ENCODE data around the gene LMTK2.
A peak's percentile ranks its signal among the peaks of the same experiment; 100 is the strongest.
"Not testable (repeated sequence)": the region's sequence is repeated elsewhere in the genome, so short reads cannot be mapped to it uniquely, and the experiment has no call there.

The LMTK2 gene

GRCh38 chr7:98105942-98106544 lies 619 bp upstream of the LMTK2 start:
- Histone ChIP-seq H3K9ac (ENCODE audit: low read depth, low read length) (no peak overlapping the region), H3K4me3 (ENCODE audit: low read depth, low read length) (no peak overlapping the region), H3K27ac (ENCODE audit: low read depth, low read length) (no peak overlapping the region), H3K27me3 (ENCODE audit: control insufficient read depth, insufficient read depth, low read length) (no peaks in the 10 kb centered on the region), H3K4me1 (ENCODE audit: control insufficient read depth, insufficient read depth, low read length) (peaks cover 23% of the 10 kb centered on the region), H3K9me3 (ENCODE audit: control insufficient read depth, insufficient read depth, low read length) (peaks cover 2% of the 10 kb centered on the region; the same call in 1 of the 2 replicates), H3K36me3 (ENCODE audit: control insufficient read depth, insufficient read depth, low read length) (no peaks in the 10 kb centered on the region)

GRCh38 chr7:98107313-98107721 lies 655 bp downstream of the LMTK2 start:
- peak overlapping the region; percentile 83; the same call in 1 of the 2 replicates for H3K9ac ChIP-seq (ENCODE audit: low read depth, low read length)

GRCh38 chr7:98110249-98111022 lies 3.8 kb downstream of the LMTK2 start:
- Histone ChIP-seq H3K27ac (ENCODE audit: low read depth, low read length) (peak overlapping the region; percentile 94), H3K4me1 (ENCODE audit: control insufficient read depth, insufficient read depth, low read length) (peaks cover 29% of the 10 kb centered on the region), H3K4me3 (ENCODE audit: low read depth, low read length) (peak overlapping the region; percentile 42), H3K36me3 (ENCODE audit: control insufficient read depth, insufficient read depth, low read length) (no peaks in the 10 kb centered on the region), H3K27me3 (ENCODE audit: control insufficient read depth, insufficient read depth, low read length) (no peaks in the 10 kb centered on the region), H3K9ac (ENCODE audit: low read depth, low read length) (0 out of 2 replicates have a peak overlapping the region, but pooled peaks have one; percentile 21), H3K9me3 (ENCODE audit: control insufficient read depth, insufficient read depth, low read length) (no peaks in the 10 kb centered on the region)

More at GRCh38 chr7:98107313-98107721, 655 bp downstream of the LMTK2 start:
- H3K9me3 ChIP-seq (ENCODE audit: control insufficient read depth, insufficient read depth, low read length), result no peaks in the 10 kb centered on the region
- H3K27me3 ChIP-seq (ENCODE audit: control insufficient read depth, insufficient read depth, low read length), result no peaks in the 10 kb centered on the region
- H3K27ac ChIP-seq (ENCODE audit: low read depth, low read length), result peak overlapping the region; percentile 93
- H3K4me3 ChIP-seq (ENCODE audit: low read depth, low read length), result peak overlapping the region; percentile 98
- no peaks in the 10 kb centered on the region for H3K36me3 ChIP-seq (ENCODE audit: control insufficient read depth, insufficient read depth, low read length)
- peaks cover 29% of the 10 kb centered on the region for H3K4me1 ChIP-seq (ENCODE audit: control insufficient read depth, insufficient read depth, low read length)

- no peaks in the 10 kb centered on the region for H3K9me3 ChIP-seq (ENCODE audit: control insufficient read depth, insufficient read depth, low read length)
- H3K27me3 ChIP-seq (ENCODE audit: control insufficient read depth, insufficient read depth, low read length), result no peaks in the 10 kb centered on the region
- no peak overlapping the region for H3K4me3 ChIP-seq (ENCODE audit: low read depth, low read length)
- H3K4me1 ChIP-seq (ENCODE audit: control insufficient read depth, insufficient read depth, low read length), result peaks cover 29% of the 10 kb centered on the region
- H3K9ac ChIP-seq (ENCODE audit: low read depth, low read length), result no peak overlapping the region
- no peak overlapping the region for H3K27ac ChIP-seq (ENCODE audit: low read depth, low read length)
- H3K36me3 ChIP-seq (ENCODE audit: control insufficient read depth, insufficient read depth, low read length), result no peaks in the 10 kb centered on the region
Observed at GRCh38 chr7:98112077-98112476, 5.4 kb downstream of the LMTK2 start.

- Histone ChIP-seq H3K27me3 (ENCODE audit: control insufficient read depth, insufficient read depth, low read length) (no peaks in the 10 kb centered on the region), H3K4me1 (ENCODE audit: control insufficient read depth, insufficient read depth, low read length) (peaks cover 16% of the 10 kb centered on the region), H3K9me3 (ENCODE audit: control insufficient read depth, insufficient read depth, low read length) (no peaks in the 10 kb centered on the region), H3K9ac (ENCODE audit: low read depth, low read length) (no peak overlapping the region), H3K27ac (ENCODE audit: low read depth, low read length) (no peak overlapping the region), H3K4me3 (ENCODE audit: low read depth, low read length) (no peak overlapping the region), H3K36me3 (ENCODE audit: control insufficient read depth, insufficient read depth, low read length) (no peaks in the 10 kb centered on the region)
Observed at GRCh38 chr7:98115746-98116525, 9.3 kb downstream of the LMTK2 start.

- no peak overlapping the region for H3K27ac ChIP-seq (ENCODE audit: low read depth, low read length)
- H3K4me1 ChIP-seq (ENCODE audit: control insufficient read depth, insufficient read depth, low read length), result peaks cover 9% of the 10 kb centered on the region; the same call in 1 of the 2 replicates
- no peaks in the 10 kb centered on the region for H3K9me3 ChIP-seq (ENCODE audit: control insufficient read depth, insufficient read depth, low read length)
- no peaks in the 10 kb centered on the region for H3K27me3 ChIP-seq (ENCODE audit: control insufficient read depth, insufficient read depth, low read length)
- H3K9ac ChIP-seq (ENCODE audit: low read depth, low read length), result no peak overlapping the region
- H3K36me3 ChIP-seq (ENCODE audit: control insufficient read depth, insufficient read depth, low read length), result no peaks in the 10 kb centered on the region
- no peak overlapping the region for H3K4me3 ChIP-seq (ENCODE audit: low read depth, low read length)
Observed at GRCh38 chr7:98116656-98117461, 10.2 kb downstream of the LMTK2 start.

GRCh38 chr7:98119256-98119918 lies 12.7 kb downstream of the LMTK2 start:
- Histone ChIP-seq H3K27me3 (ENCODE audit: control insufficient read depth, insufficient read depth, low read length) (no peaks in the 10 kb centered on the region), H3K36me3 (ENCODE audit: control insufficient read depth, insufficient read depth, low read length) (no peaks in the 10 kb centered on the region), H3K27ac (ENCODE audit: low read depth, low read length) (peak overlapping the region; percentile 58), H3K4me3 (ENCODE audit: low read depth, low read length) (no peak overlapping the region), H3K4me1 (ENCODE audit: control insufficient read depth, insufficient read depth, low read length) (peaks cover 9% of the 10 kb centered on the region; the same call in 1 of the 2 replicates), H3K9ac (ENCODE audit: low read depth, low read length) (no peak overlapping the region), H3K9me3 (ENCODE audit: control insufficient read depth, insufficient read depth, low read length) (no peaks in the 10 kb centered on the region)

GRCh38 chr7:98120559-98120958 lies 13.9 kb downstream of the LMTK2 start:
- H3K4me3 ChIP-seq (ENCODE audit: low read depth, low read length), result no peak overlapping the region
- H3K27ac ChIP-seq (ENCODE audit: low read depth, low read length), result peak overlapping the region; percentile 20
- no peak overlapping the region for H3K9ac ChIP-seq (ENCODE audit: low read depth, low read length)
- H3K36me3 ChIP-seq (ENCODE audit: control insufficient read depth, insufficient read depth, low read length), result no peaks in the 10 kb centered on the region
- no peaks in the 10 kb centered on the region for H3K9me3 ChIP-seq (ENCODE audit: control insufficient read depth, insufficient read depth, low read length)
- no peaks in the 10 kb centered on the region for H3K27me3 ChIP-seq (ENCODE audit: control insufficient read depth, insufficient read depth, low read length)
- H3K4me1 ChIP-seq (ENCODE audit: control insufficient read depth, insufficient read depth, low read length), result peaks cover 9% of the 10 kb centered on the region; the same call in 1 of the 2 replicates

- not testable (repeated sequence) for H3K4me3 ChIP-seq (ENCODE audit: low read depth, low read length); H3K4me1 ChIP-seq (ENCODE audit: control insufficient read depth, insufficient read depth, low read length); H3K9me3 ChIP-seq (ENCODE audit: control insufficient read depth, insufficient read depth, low read length); H3K27me3 ChIP-seq (ENCODE audit: control insufficient read depth, insufficient read depth, low read length); H3K27ac ChIP-seq (ENCODE audit: low read depth, low read length); H3K36me3 ChIP-seq (ENCODE audit: control insufficient read depth, insufficient read depth, low read length); H3K9ac ChIP-seq (ENCODE audit: low read depth, low read length)
Observed at GRCh38 chr7:98121388-98121787, 14.7 kb downstream of the LMTK2 start.

- no peaks in the 10 kb centered on the region for H3K9me3 ChIP-seq (ENCODE audit: control insufficient read depth, insufficient read depth, low read length)
- peaks cover 9% of the 10 kb centered on the region; the same call in 1 of the 2 replicates for H3K4me1 ChIP-seq (ENCODE audit: control insufficient read depth, insufficient read depth, low read length)
- H3K27me3 ChIP-seq (ENCODE audit: control insufficient read depth, insufficient read depth, low read length), result no peaks in the 10 kb centered on the region
- H3K4me3 ChIP-seq (ENCODE audit: low read depth, low read length), result no peak overlapping the region
- no peaks in the 10 kb centered on the region for H3K36me3 ChIP-seq (ENCODE audit: control insufficient read depth, insufficient read depth, low read length)
- H3K27ac ChIP-seq (ENCODE audit: low read depth, low read length), result no peak overlapping the region
- no peak overlapping the region for H3K9ac ChIP-seq (ENCODE audit: low read depth, low read length)
Observed at GRCh38 chr7:98123365-98123696, 16.7 kb downstream of the LMTK2 start.

Data from HUES48 (cell line).